Body of pancreas (tissue), 4 donors: Measurements from ENCODE around the gene KCNT2. TPM values are rescaled to one million over a fixed set of nuclear protein-coding genes. Genes with fewer than 3 reads are reported as not detected.

Experiments
- ATAC-seq: fragments of 150-250 bp; one replicate; pipeline ENCODE4 v1.9.1; 2016
- DNase-seq, 4 donors: peaks; one replicate each; pipeline ENCODE4 v3.0.0-alpha.2; 2019
- H3K27ac ChIP-seq, 4 donors: fragments of 200-600 bp; sonication (generic); 1 replicate in 3 of 4; 2 replicates in 1 of 4; pipeline versions ENCODE4 v1.5.1 to v1.6.1; 2016 to 2019; ENCODE audit warnings: mild to moderate bottlenecking in 1 of 4, mixed read lengths in 1 of 4, moderate library complexity in 1 of 4
- H3K27me3 ChIP-seq, 2 donors: fragments of 200-600 bp; sonication (generic); one replicate each; pipeline ENCODE4 v1.6.0; 2016; ENCODE audit warnings: mild to moderate bottlenecking in 1 of 2
- H3K36me3 ChIP-seq, 2 donors: fragments of 200-600 bp; sonication (generic); replicated peaks in 1 of 2; 2 replicates each; pipeline ENCODE4 v1.5.1; 2016; ENCODE audit warnings: low read depth in 2 of 2; ENCODE audit not compliant: insufficient read depth in 1 of 2
- H3K4me1 ChIP-seq: fragments of 200-600 bp; sonication (generic); one replicate; pipeline ENCODE4 v1.6.0; 2016
- H3K4me3 ChIP-seq, 2 donors: fragments of 200-600 bp; sonication (generic); 1 replicate in 1 of 2; 2 replicates in 1 of 2; pipeline ENCODE4 v1.5.1; 2016 to 2019
- H3K9me3 ChIP-seq, 3 donors: fragments of 200-600 bp; sonication (generic); 1 replicate in 2 of 3; 2 replicates in 1 of 3; pipeline ENCODE4 v1.5.1; 2016
- CTCF ChIP-seq, 7 experiments: fragments of 450-650 bp in 4 of 7; fragments of 200-600 bp in 3 of 7; sonication (generic) in 3 of 7; IDR thresholded peaks; one replicate each; pipeline ENCODE4 v1.5.1; 2016 to 2019; ENCODE audit warnings: antibody characterized with exemption in 7 of 7
- POLR2A ChIP-seq, 3 donors: fragments of 450-650 bp; IDR thresholded peaks; one replicate each; pipeline ENCODE4 v1.6.1; 2016; ENCODE audit warnings: antibody characterized with exemption in 3 of 3, mild to moderate bottlenecking in 2 of 3
- WGBS, 2 donors: methylation state at CpG; one replicate each; pipeline ENCODE4 v1.1.5; 2017; 5-methylcytosine and 5-hydroxymethylcytosine counted together
- intact Hi-C: fragments of 100-400 bp; cut with DNase I; formaldehyde crosslinking; loops from one replicate; pipeline ENCODE4 v1.15.1; 2023
- total RNA-seq, 2 donors: library from RNA; depleted of rRNA; stranded (reverse); fragments of >200 nt; gene quantifications; one replicate each; pipeline ENCODE4 v1.1.0, GENCODE V29; 2016

Gene KCNT2
- total RNA-seq, 2 donors from 2014 or later, result 0.78 to 0.99 TPM

- Histone ChIP-seq H3K27ac (no peak overlapping the region), H3K4me1 (no peaks in the 10 kb centered on the region), H3K27me3 (no peaks in the 10 kb centered on the region), H3K9me3 (no peaks in the 10 kb centered on the region), H3K4me3 (no peak overlapping the region), H3K36me3 (no peaks in the 10 kb centered on the region)
- DNase-seq, result no peak
- no peak for ATAC-seq
- 61 to 69% methylated on average over 3 of the region's 3 CpGs for WGBS, 2 donors
- no peak for TF ChIP-seq POLR2A (IDR thresholded peaks at IDR 0.05)
- no peak for TF ChIP-seq CTCF (IDR thresholded peaks at IDR 0.05)
- intact Hi-C loops, result no loop called here
Observed at GRCh38 chr1:196209265-196209664, 399.0 kb downstream of the KCNT2 start.

GRCh38 chr1:196207612-196208217 lies 400.5 kb downstream of the KCNT2 start:
- ATAC-seq (no peak), DNase-seq (no peak)
- H3K27ac ChIP-seq, result no peak overlapping the region
- no peaks in the 10 kb centered on the region for H3K4me1 ChIP-seq
- no peaks in the 10 kb centered on the region for H3K36me3 ChIP-seq
- WGBS, 2 donors, result 49 to 54% methylated on average over 3 of the region's 3 CpGs
- TF ChIP-seq CTCF (IDR thresholded peaks at IDR 0.05) (no peak), POLR2A (IDR thresholded peaks at IDR 0.05) (no peak)
- no peak overlapping the region for H3K4me3 ChIP-seq
- no peaks in the 10 kb centered on the region for H3K27me3 ChIP-seq
- intact Hi-C loops, result no loop called here
- H3K9me3 ChIP-seq, result no peaks in the 10 kb centered on the region

- H3K27ac ChIP-seq, result no peak overlapping the region
- TF ChIP-seq CTCF (IDR thresholded peaks at IDR 0.05), result no peak
- TF ChIP-seq POLR2A (IDR thresholded peaks at IDR 0.05), result no peak
- no peaks in the 10 kb centered on the region for H3K27me3 ChIP-seq
- no peak overlapping the region for H3K4me3 ChIP-seq
- intact Hi-C loops, result no loop called here
- WGBS, 2 donors, result 15 to 26% methylated on average over 2 of the region's 2 CpGs
- no peaks in the 10 kb centered on the region for H3K4me1 ChIP-seq
- H3K36me3 ChIP-seq, result no peaks in the 10 kb centered on the region
- H3K9me3 ChIP-seq, result no peaks in the 10 kb centered on the region
- ATAC-seq, result no peak
- DNase-seq, result no peak
Observed at GRCh38 chr1:196205882-196206281, 402.4 kb downstream of the KCNT2 start.

GRCh38 chr1:196196486-196196885 lies 411.8 kb downstream of the KCNT2 start:
- no peaks in the 10 kb centered on the region for H3K27me3 ChIP-seq
- WGBS, 2 donors, result 37 to 46% methylated on average over 1 of the region's 1 CpG
- H3K27ac ChIP-seq, result no peak overlapping the region
- H3K9me3 ChIP-seq, result no peaks in the 10 kb centered on the region
- TF ChIP-seq CTCF (IDR thresholded peaks at IDR 0.05) (no peak), POLR2A (IDR thresholded peaks at IDR 0.05) (no peak)
- H3K4me1 ChIP-seq, result no peaks in the 10 kb centered on the region
- H3K36me3 ChIP-seq, result no peaks in the 10 kb centered on the region
- intact Hi-C loops, result no loop called here
- H3K4me3 ChIP-seq, result no peak overlapping the region
- ATAC-seq, result no peak
- no peak for DNase-seq

GRCh38 chr1:196193896-196194559 lies 414.2 kb downstream of the KCNT2 start:
- WGBS, 2 donors, result 37 to 39% methylated on average over 3 of the region's 3 CpGs

More at GRCh38 chr1:196193896-196194559, 414.2 kb downstream of the KCNT2 start:
- Histone ChIP-seq H3K27ac (no peak overlapping the region), H3K27me3 (no peaks in the 10 kb centered on the region), H3K36me3 (no peaks in the 10 kb centered on the region), H3K4me1 (no peaks in the 10 kb centered on the region), H3K4me3 (no peak overlapping the region), H3K9me3 (no peaks in the 10 kb centered on the region)
- intact Hi-C loops, result no loop called here
- TF ChIP-seq CTCF (IDR thresholded peaks at IDR 0.05) (no peak), POLR2A (IDR thresholded peaks at IDR 0.05) (no peak)
- ATAC-seq, result no peak
- no peak for DNase-seq
